Measurements from ENCODE around the gene SH3PXD2A. TPM values are rescaled to one million over a fixed set of nuclear protein-coding genes. Genes with fewer than 3 reads are reported as not detected.

The SH3PXD2A gene
- total and polyA plus RNA-seq, 2 of the 4 experiments (the other 2 are of a cell fraction), result 6.3 to 23.0 TPM

GRCh38 chr10:103843045-103843444 is 12.3 kb downstream of the SH3PXD2A start:
- no peak overlapping the region for H3K9ac ChIP-seq (ENCODE audit: low read depth, low read length)

More at GRCh38 chr10:103843045-103843444, 12.3 kb downstream of the SH3PXD2A start:
- Histone ChIP-seq H3K4me2 (ENCODE audit: low read depth, low read length) (no peak overlapping the region), H3K56ac (ENCODE audit: extremely low read depth, insufficient read depth, low read length) (no peak overlapping the region), H4K91ac (ENCODE audit: insufficient read depth, low read depth, low read length) (no peak overlapping the region), H3K4ac (ENCODE audit: low read depth, low read length) (no peak overlapping the region), H3K14ac (replicated peaks; ENCODE audit: low read depth, low read length) (no peak overlapping the region), H3K27me3 (ENCODE audit: control insufficient read depth, insufficient read depth, low read length) (no peaks in the 10 kb centered on the region), H3K9me1 (ENCODE audit: insufficient read depth, low read length) (peaks cover 5% of the 10 kb centered on the region; the same call in 1 of the 2 replicates), H3K4me3 (ENCODE audit: insufficient read depth, low read depth, low read length) (no peak overlapping the region), H2AFZ (replicated peaks; ENCODE audit: low read length, poor library complexity) (no peak overlapping the region), H3K23ac (ENCODE audit: low read depth, low read length) (no peak overlapping the region), H2AK9ac (replicated peaks; ENCODE audit: low read depth, low read length, poor library complexity) (no peak overlapping the region), H4K5ac (ENCODE audit: low read depth, low read length) (no peak overlapping the region), H2BK15ac (ENCODE audit: low read depth, low read length) (no peak overlapping the region), H3K9me3 (ENCODE audit: control insufficient read depth, insufficient read depth, low read length) (no peaks in the 10 kb centered on the region), H4K8ac (ENCODE audit: low read depth in 2 of 2, low read length in 2 of 2) (no peak overlapping the region), H4K20me1 (ENCODE audit: insufficient read depth, low read length) (no peaks in the 10 kb centered on the region), H3K27ac (ENCODE audit: insufficient read depth, low read length) (no peak overlapping the region), H3K4me1 (ENCODE audit: control insufficient read depth, insufficient read depth, low read length) (peaks cover 6% of the 10 kb centered on the region), H3K36me3 (ENCODE audit: control insufficient read depth, insufficient read depth, low read length) (no peaks in the 10 kb centered on the region), H2AK5ac (ENCODE audit: low read depth, low read length) (0 out of 2 replicates have a peak overlapping the region, but pooled peaks have one; percentile 49), H3K79me1 (ENCODE audit: low read depth in 1 of 2, low read length in 2 of 2) (peaks cover 32 to 64% of the 10 kb centered on the region in 2 experiments), H2BK120ac (ENCODE audit: low read depth, low read length) (no peak overlapping the region), H2BK20ac (ENCODE audit: low read depth, low read length) (no peak overlapping the region), H3K18ac (ENCODE audit: low read depth, low read length) (no peak overlapping the region), H2BK5ac (ENCODE audit: low read depth, low read length, poor library complexity, severe bottlenecking) (no peak overlapping the region)
- ChIA-PET POLR2A (ENCODE audit: unreplicated experiment) (no interaction called here), CTCF (interaction anchor here (0.5 kb wide), 1 partner anchor 59 kb away, joined by 4 read pairs; no protein-coding TSS in a partner anchor)
- BruUV-seq (replicated peaks), result no TSS peak
- DNase-seq (no peak), ATAC-seq (ENCODE audit: low read depth) (no peak)
- in situ Hi-C loops (cut with MboI; ENCODE audit: low sequenced_read_pairs), result no loop called here
- WGBS, 2 experiments (ENCODE audit: extremely low coverage in 2 of 2, insufficient read length in 1 of 2), result 83% methylated on average over 1 of the region's 3 CpGs; no CpG with 5 or more reads in 1 of the 2 experiments
- dilution Hi-C loops (cut with HindIII; ENCODE audit: low sequenced_read_pairs, unreplicated experiment), result no loop called here
- intact Hi-C loops (cut with micrococcal nuclease), result no loop called here
- TF ChIP-seq BHLHE40 (IDR thresholded peaks at IDR 0.05; ENCODE audit: low read depth, low read length) (no peak), USF2 (IDR thresholded peaks at IDR 0.05; ENCODE audit: low read depth, low read length) (no peak), CHD1 (IDR thresholded peaks at IDR 0.05; ENCODE audit: low read depth, low read length) (no peak), POLR2A (IDR thresholded peaks at IDR 0.05; ENCODE audit: low read depth, low read length) (no peak), MAFK (IDR thresholded peaks at IDR 0.05; ENCODE audit: low read depth, low read length) (no peak), RCOR1 (IDR thresholded peaks at IDR 0.05; ENCODE audit: insufficient replicate concordance, low read length) (no peak), ELK1 (IDR thresholded peaks at IDR 0.05; ENCODE audit: borderline replicate concordance, low read depth, low read length) (no peak), NFE2L2 (IDR thresholded peaks at IDR 0.05; ENCODE audit: low read depth, low read length) (no peak), FOS (IDR thresholded peaks at IDR 0.05; ENCODE audit: low read depth, low read length) (no peak), CTCF (conservative IDR thresholded peaks at IDR 0.05; ENCODE audit: low read depth, low read length) (no peak), MAZ (IDR thresholded peaks at IDR 0.05; ENCODE audit: borderline replicate concordance, low read depth, low read length) (no peak), RFX5 (IDR thresholded peaks at IDR 0.05; ENCODE audit: low read depth, low read length) (no peak), RAD21 (IDR thresholded peaks at IDR 0.05; ENCODE audit: low read length) (no peak), SMC3 (IDR thresholded peaks at IDR 0.05; ENCODE audit: low read depth, low read length) (no peak), MXI1 (IDR thresholded peaks at IDR 0.05; ENCODE audit: borderline replicate concordance, low read depth, low read length) (no peak), CEBPB (IDR thresholded peaks at IDR 0.05; ENCODE audit: low read depth, low read length) (no peak)
